ENCODE data around the gene P2RX3.
"Not testable (repeated sequence)": the region's sequence is repeated elsewhere in the genome, so short reads cannot be mapped to it uniquely, and the experiment has no call there.

The P2RX3 gene

GRCh38 chr11:57403003-57403801 is 65.0 kb downstream of the P2RX3 start:
- DNase-seq = not testable (repeated sequence)

DNA sequence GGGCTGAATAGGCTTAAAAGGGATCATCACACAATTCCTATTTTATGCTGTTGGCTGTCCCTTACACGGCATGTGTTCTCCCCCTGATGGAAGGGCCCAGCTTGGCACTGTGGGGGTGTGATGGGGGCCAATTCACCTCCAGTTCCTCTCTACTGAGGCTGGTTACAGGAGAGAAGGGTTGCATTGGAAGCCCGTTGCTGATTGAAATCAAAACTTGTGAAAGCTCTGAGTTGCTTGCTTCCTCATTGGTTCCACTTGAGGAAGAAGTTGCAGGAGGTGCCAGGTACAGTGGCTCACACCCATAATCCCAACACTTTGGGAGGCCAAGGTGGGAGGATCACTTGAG is 65.6 kb downstream of the P2RX3 start:
- no peak for DNase-seq

DNA sequence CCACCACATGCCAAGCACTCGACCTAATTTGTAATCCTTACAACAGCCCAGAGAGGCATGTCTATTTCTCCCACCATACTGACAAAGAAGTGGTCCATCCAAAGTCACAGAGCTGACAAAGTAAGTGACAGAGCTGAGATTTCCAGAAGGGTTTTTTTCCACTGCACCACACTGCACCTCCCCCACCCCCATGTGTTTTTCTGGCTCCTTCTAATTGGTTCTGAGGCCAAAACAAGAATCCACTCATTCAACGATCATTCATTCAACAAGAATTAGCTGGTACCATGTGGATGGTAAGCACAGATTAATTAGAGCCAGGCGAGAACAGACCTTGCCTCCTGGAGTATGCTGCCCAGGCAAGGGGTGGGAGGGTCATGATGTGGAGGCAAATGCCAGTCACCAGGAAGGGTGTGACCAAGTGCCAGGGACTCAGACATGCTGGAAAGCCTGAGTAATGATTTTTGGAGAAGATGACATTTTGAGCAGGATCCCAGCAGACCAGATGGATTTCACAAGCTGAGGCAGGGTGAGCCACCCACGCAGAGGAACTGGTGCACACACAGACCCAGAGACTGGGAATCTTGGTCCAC is 67.2 kb downstream of the P2RX3 start:
- no peak for DNase-seq

- DNase-seq = no peak
Measured at GRCh38 chr11:57406337-57406904, 68.3 kb downstream of the P2RX3 start.

GRCh38 chr11:57407010-57407920 is 69.1 kb downstream of the P2RX3 start:
- no peak for DNase-seq

DNA sequence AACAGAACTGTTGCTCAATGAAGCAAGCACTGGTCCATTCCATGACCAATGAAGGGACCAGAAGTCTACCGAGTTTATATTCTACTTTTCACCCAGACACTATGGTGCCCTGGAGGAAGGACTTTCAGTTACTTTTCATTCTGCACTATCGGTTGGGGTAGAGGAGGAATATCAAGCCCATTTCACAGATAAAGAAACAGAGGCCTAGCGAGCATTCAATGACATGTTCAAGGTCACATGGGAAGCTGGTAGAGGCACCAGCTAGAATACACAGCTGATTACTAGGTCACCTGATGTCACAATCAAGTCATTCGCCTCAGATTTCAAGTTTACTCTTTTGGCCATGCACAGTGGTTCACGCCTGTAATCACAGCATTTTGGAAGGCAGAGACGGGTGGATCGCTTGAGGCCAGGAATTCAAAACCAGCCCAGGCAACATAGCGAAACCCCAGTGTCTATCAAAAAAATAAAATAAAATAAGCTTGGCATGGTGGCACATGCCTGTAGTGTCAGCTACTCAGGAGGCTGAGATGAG is 69.9 kb downstream of the P2RX3 start:
- DNase-seq = no peak

DNA sequence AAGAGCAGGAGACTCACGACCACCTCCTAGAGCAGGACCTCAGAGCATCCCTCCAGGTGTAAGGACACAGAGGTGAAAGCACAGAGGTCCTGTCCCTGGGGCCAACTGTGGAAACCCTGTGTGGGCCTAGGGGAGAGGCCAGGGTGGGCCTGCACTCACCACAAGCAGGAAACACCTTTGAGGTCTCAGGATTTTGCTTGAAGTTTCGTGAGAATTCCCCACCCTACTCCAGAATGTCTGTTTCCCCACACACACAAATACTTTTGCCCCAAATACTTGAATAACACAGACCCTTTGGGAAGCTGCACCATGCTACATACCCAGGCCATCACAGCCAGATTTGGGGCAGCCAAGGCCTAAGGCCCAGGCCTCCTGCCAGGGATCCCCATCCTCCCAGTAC is 70.6 kb downstream of the P2RX3 start:
- DNase-seq = no peak

DNA sequence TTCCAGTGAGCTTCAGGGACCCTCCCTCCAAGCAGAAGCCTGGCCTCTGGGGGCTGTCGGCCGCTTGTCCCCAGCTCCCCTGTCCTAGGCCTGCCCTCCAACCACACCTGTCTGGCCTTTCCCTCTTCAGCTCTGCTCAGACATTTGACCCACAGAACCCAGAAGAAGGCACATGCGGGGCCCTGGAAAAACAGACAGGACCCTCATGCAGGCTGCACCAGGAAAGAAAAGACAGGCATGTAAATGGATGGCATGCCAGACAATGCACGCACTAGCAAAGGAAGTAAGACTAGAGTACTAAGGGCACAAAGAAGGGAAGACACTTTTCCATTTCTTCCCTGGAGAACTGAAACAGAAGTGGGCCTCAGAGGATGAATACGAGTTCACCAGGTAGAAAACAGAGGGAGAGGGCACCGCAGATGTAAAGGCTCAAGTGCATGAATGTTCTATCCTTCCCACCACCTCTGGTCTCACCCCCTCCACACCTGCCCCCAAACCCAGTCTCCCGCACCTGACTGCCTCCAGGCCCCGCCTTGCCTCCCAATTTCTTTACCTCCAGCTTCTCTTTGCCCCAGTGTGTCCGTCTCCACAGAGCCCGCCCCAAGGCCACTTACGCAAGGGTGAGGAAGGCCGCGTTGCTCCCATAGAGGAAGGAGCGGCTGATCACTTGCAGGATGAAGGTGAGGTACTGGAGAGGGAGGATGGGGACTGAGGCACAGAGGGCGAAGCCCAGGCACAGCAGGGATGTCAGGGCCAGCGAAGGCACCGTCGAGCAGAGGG is 71.4 kb downstream of the P2RX3 start:
- DNase-seq = no peak

DNA sequence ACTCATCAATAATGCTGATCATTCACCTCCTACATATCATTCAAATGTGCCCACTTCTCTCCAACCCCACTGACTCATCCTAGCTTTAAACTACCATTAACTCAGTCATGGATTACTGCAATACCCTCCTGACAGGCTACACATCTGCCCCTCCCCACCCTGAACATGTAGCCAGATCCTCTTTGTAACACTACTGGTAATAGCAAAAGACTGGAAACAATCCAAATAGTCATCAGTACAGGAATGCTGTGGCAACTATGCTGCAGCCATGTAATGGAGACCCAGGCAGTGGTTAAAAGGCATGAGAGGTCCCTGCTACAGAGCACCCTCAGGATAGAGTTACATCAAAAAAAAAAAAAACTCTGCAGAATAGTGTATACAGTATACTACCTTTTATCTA is 72.1 kb downstream of the P2RX3 start:
- no peak for DNase-seq

DNA sequence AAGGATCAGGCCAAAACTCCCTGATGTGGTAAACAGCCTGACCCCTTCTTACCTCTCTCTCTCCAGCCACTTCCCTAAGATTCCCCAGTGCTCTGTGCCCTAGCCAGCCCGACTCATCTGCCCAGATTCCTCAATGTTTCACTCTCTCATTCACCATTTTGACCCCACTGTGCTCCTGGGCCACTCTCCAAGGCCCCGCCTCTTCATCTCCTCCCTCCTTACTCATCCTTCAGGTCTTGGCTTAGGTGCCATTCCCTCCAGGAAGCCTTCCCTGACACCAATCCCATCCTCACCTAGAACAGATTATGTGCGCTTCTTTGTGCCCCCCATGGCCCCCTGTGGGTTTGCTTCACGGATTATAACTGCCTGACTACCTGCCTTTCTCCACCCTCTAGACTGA is 75.5 kb downstream of the P2RX3 start:
- DNase-seq = no peak

- DNase-seq = no peak
Measured at GRCh38 chr11:57414612-57415212, 76.6 kb downstream of the P2RX3 start.

- no peak for DNase-seq
Measured at GRCh38 chr11:57416436-57416835, 78.3 kb downstream of the P2RX3 start.

GRCh38 chr11:57417056-57417455 is 78.9 kb downstream of the P2RX3 start:
- no peak for DNase-seq

GRCh38 chr11:57418131-57418530 is 80.0 kb downstream of the P2RX3 start:
- no peak for DNase-seq

DNA sequence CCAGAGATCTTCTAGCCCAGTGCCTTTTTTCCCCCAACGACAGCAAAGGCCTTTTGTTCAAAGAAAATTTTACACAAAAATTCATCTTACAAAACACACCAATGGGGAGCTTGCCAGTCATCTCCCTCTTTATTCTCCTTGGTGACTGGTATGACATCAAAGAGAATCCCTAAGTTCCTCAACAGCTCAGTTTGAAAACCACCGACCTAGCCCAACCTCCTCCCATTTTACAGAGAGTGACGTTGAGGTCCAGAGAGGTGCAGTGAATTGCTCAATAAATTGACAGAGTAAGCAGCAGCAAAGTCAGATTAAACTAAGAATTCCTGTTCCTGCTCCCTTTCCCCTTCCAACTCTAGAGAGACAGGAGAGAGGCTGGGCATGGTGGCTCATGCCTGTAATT is 81.0 kb downstream of the P2RX3 start:
- DNase-seq = no peak

- no peak for DNase-seq
Measured at GRCh38 chr11:57421066-57421465, 82.9 kb downstream of the P2RX3 start.

DNA sequence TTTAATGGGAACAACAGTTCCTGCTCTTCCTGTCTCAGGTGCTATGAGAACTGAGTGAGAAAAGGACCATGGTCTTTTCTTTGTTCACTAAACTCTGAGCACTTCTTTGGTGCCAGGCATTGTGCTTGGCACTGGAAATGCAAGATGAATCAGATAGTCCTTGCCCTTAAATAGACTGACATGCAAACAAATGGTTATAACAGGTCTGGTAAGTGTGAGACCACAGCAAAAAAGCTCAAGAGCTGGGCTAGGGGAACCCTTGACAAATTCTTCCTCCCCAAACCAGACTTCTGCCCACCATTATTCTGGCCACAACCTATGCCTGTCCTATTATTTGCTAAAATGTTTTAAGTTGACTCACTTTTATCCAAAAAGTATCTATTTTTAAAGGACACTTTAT is 83.7 kb downstream of the P2RX3 start:
- no peak for DNase-seq
